GM23338 (cell line): ENCODE measurements around the gene EDAR. TPM values are rescaled to one million over a fixed set of nuclear protein-coding genes. Genes with fewer than 3 reads are reported as not detected.

ENCODE experiments used
- ATAC-seq: fragments of 200-7000 bp; cut with Tn5 transposase; 3 replicates; pipeline ENCODE4 v1.9.1; 2020
- DNase-seq: peaks from one replicate; pipeline ENCODE4 v3.0.0-alpha.2; 2015; ENCODE audit warnings: low spot score
- H2AFZ ChIP-seq: fragments of 200-600 bp; sonication (generic); 2 replicates; pipeline ENCODE4 v1.8.0; 2016; ENCODE audit warnings: antibody characterized with exemption, mild to moderate bottlenecking, moderate library complexity
- H3F3A ChIP-seq: fragments of 200-600 bp; sonication (generic); replicated peaks from 2 replicates; pipeline ENCODE4 v1.8.0; 2017; ENCODE audit warnings: antibody characterized with exemption, mixed run types, low read depth
- H3K27ac ChIP-seq: fragments of 200-600 bp; sonication (generic); 2 replicates; pipeline ENCODE4 v1.6.1; 2016; ENCODE audit warnings: low read depth
- H3K27me3 ChIP-seq: fragments of 200-600 bp; sonication (generic); 2 replicates; pipeline ENCODE4 v1.8.0; 2016; ENCODE audit warnings: mild to moderate bottlenecking, mixed run types, moderate library complexity; ENCODE audit not compliant: insufficient read depth
- H3K36me3 ChIP-seq: fragments of 200-600 bp; sonication (generic); 2 replicates; pipeline ENCODE4 v1.8.0; 2016; ENCODE audit warnings: mild to moderate bottlenecking; ENCODE audit not compliant: insufficient read depth
- H3K4me1 ChIP-seq: fragments of 200-600 bp; sonication (generic); 2 replicates; pipeline ENCODE4 v1.8.0; 2016; ENCODE audit warnings: mild to moderate bottlenecking, moderate library complexity; ENCODE audit not compliant: insufficient read depth
- H3K4me2 ChIP-seq: fragments of 200-600 bp; sonication (generic); 2 replicates; pipeline ENCODE4 v1.7.1; 2017; ENCODE audit warnings: mixed run types
- H3K4me3 ChIP-seq: fragments of 200-600 bp; sonication (generic); 2 replicates; pipeline ENCODE4 v1.6.1; 2016; ENCODE audit warnings: mixed run types
- H3K79me2 ChIP-seq: fragments of 200-600 bp; sonication (generic); replicated peaks from 2 replicates; pipeline ENCODE4 v1.8.0; 2017; ENCODE audit warnings: mild to moderate bottlenecking; ENCODE audit not compliant: insufficient read depth
- H3K9me2 ChIP-seq: fragments of 200-600 bp; sonication (generic); 2 replicates; pipeline ENCODE4 v1.8.0; 2017; ENCODE audit not compliant: insufficient read depth
- H4K20me1 ChIP-seq: fragments of 200-600 bp; sonication (generic); replicated peaks from 2 replicates; pipeline ENCODE4 v1.8.0; 2017; ENCODE audit warnings: mild to moderate bottlenecking; ENCODE audit not compliant: insufficient read depth
- H3K27ac Mint-ChIP-seq: 2 replicates; pipeline ENCODE4 v1.8.0; 2020; ENCODE audit warnings: inconsistent platforms, mild to moderate bottlenecking, moderate library complexity, mixed read lengths
- H3K27me3 Mint-ChIP-seq: 3 replicates; pipeline ENCODE4 v1.8.0; 2022; ENCODE audit warnings: low read depth, mild to moderate bottlenecking, moderate library complexity, mixed read lengths, inconsistent platforms; ENCODE audit not compliant: insufficient read depth, poor library complexity
- H3K36me3 Mint-ChIP-seq: 3 replicates; pipeline ENCODE4 v1.8.0; 2021; ENCODE audit warnings: low read depth, mild to moderate bottlenecking, inconsistent platforms, moderate library complexity, mixed read lengths
- H3K4me1 Mint-ChIP-seq: 3 replicates; pipeline ENCODE4 v1.8.0; 2020; ENCODE audit warnings: mild to moderate bottlenecking, inconsistent platforms, mixed read lengths
- H3K4me3 Mint-ChIP-seq: 3 replicates; pipeline ENCODE4 v1.8.0; 2021; ENCODE audit warnings: moderate library complexity, mild to moderate bottlenecking, inconsistent platforms, mixed read lengths
- H3K9me3 Mint-ChIP-seq: 3 replicates; pipeline ENCODE4 v1.8.0; 2020; ENCODE audit warnings: moderate library complexity, mild to moderate bottlenecking, inconsistent platforms, mixed read lengths
- CREB1 ChIP-seq: fragments of 250-450 bp; sonication (Bioruptor Pico); IDR thresholded peaks from 2 replicates; pipeline ENCODE4 v1.5.0; 2020; ENCODE audit warnings: low read depth, mild to moderate bottlenecking, moderate library complexity
- CTCF ChIP-seq, 2 experiments: fragments of 200-600 bp in 1 of 2; sonication (generic) in 1 of 2; conservative IDR thresholded peaks; 2 replicates each; pipeline versions ENCODE4 v1.5.1 to v1.6.1; 2016 to 2017; ENCODE audit warnings: antibody characterized with exemption in 2 of 2, low read depth in 2 of 2, mild to moderate bottlenecking in 2 of 2, moderate library complexity in 1 of 2
- EZH2phosphoT487 ChIP-seq: fragments of 200-600 bp; sonication (generic); IDR thresholded peaks from one replicate; pipeline ENCODE4 v1.8.1; 2018; ENCODE audit warnings: antibody characterized with exemption; ENCODE audit not compliant: unreplicated experiment
- ZNF331 ChIP-seq: fragments of 250-450 bp; sonication (Bioruptor Pico); IDR thresholded peaks from 2 replicates; pipeline ENCODE4 v1.5.0; 2020; ENCODE audit warnings: low read depth, mild to moderate bottlenecking, moderate library complexity
- polyA plus RNA-seq: library from polyadenylated mRNA; unstranded; fragments of >200 nt; fragmentation: Nextera tagmentation; extraction: Ambion mirVana; gene quantifications from 2 replicates; pipeline ENCODE4 v1.2.1, GENCODE V29; 2016
- total RNA-seq: library from RNA; depleted of rRNA; stranded (reverse); fragments of >200 nt; shearing (Covaris generic); gene quantifications from 2 replicates; pipeline ENCODE4 v1.2.3, GENCODE V29; 2014
- TF ChIP-seq, protein P1 (sequence below): IDR thresholded peaks from one replicate; pipeline ENCODE4 v1.6.1; 2018; ENCODE audit warnings: antibody characterized with exemption; ENCODE audit not compliant: unreplicated experiment

The EDAR gene
- total and polyA plus RNA-seq, 2 experiments from 2014 or later, result not detected

DNA sequence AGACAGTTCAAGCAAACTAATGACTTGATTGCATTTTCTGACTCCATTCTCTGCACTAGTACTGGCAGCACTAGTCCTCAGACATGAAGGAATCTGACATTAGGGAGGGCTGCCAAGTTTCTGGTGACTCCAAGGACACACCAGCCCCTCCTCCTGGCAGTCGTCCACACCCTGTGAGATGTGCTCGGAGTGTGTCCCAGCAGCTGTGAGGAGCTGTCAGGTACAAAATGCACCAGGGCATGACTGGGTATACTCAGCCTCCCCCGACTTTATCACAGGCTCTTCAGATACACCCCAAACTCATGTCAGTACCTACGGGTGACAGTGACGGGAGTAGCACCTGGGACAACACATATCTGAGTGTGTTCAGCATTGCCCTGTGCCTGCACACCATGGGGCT is 43.1 kb downstream of the EDAR start:
- Histone ChIP-seq H2AFZ (no peak overlapping the region), H3K36me3 (no peaks in the 10 kb centered on the region), H3K4me1 (no peaks in the 10 kb centered on the region), H3K4me2 (no peak overlapping the region), H3K27me3 (no peaks in the 10 kb centered on the region), H3K4me3 (no peak overlapping the region), H4K20me1 (no peaks in the 10 kb centered on the region), H3K79me2 (no peaks in the 10 kb centered on the region), H3K9me2 (no peaks in the 10 kb centered on the region), H3K27ac (no peak overlapping the region), H3F3A (no peaks in the 10 kb centered on the region)
- H3K36me3 Mint-ChIP-seq, result peaks cover 19% of the 10 kb centered on the region
- H3K4me1 Mint-ChIP-seq, result no peaks in the 10 kb centered on the region
- ATAC-seq (no peak), DNase-seq (no peak)
- no peak for TF ChIP-seq CREB1 (CRISPR knock-in tag)
- TF ChIP-seq, protein P1, sequence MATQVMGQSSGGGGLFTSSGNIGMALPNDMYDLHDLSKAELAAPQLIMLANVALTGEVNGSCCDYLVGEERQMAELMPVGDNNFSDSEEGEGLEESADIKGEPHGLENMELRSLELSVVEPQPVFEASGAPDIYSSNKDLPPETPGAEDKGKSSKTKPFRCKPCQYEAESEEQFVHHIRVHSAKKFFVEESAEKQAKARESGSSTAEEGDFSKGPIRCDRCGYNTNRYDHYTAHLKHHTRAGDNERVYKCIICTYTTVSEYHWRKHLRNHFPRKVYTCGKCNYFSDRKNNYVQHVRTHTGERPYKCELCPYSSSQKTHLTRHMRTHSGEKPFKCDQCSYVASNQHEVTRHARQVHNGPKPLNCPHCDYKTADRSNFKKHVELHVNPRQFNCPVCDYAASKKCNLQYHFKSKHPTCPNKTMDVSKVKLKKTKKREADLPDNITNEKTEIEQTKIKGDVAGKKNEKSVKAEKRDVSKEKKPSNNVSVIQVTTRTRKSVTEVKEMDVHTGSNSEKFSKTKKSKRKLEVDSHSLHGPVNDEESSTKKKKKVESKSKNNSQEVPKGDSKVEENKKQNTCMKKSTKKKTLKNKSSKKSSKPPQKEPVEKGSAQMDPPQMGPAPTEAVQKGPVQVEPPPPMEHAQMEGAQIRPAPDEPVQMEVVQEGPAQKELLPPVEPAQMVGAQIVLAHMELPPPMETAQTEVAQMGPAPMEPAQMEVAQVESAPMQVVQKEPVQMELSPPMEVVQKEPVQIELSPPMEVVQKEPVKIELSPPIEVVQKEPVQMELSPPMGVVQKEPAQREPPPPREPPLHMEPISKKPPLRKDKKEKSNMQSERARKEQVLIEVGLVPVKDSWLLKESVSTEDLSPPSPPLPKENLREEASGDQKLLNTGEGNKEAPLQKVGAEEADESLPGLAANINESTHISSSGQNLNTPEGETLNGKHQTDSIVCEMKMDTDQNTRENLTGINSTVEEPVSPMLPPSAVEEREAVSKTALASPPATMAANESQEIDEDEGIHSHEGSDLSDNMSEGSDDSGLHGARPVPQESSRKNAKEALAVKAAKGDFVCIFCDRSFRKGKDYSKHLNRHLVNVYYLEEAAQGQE, result no peak
- TF ChIP-seq CTCF (conservative IDR thresholded peaks at IDR 0.05; ENCODE audit: low read depth in 2 of 2), result no peak
- no peak for TF ChIP-seq EZH2phosphoT487
- H3K27me3 Mint-ChIP-seq, result peaks cover 4% of the 10 kb centered on the region
- no peak overlapping the region for H3K4me3 Mint-ChIP-seq
- no peak overlapping the region for H3K27ac Mint-ChIP-seq
- H3K9me3 Mint-ChIP-seq, result peaks cover 35% of the 10 kb centered on the region

GRCh38 chr2:108944601-108945331 is 44.3 kb downstream of the EDAR start:
- ATAC-seq, result peak; percentile 95
- Histone ChIP-seq H3K36me3 (no peaks in the 10 kb centered on the region), H3K4me1 (no peaks in the 10 kb centered on the region), H3K4me2 (no peak overlapping the region), H3K27me3 (no peaks in the 10 kb centered on the region), H3K27ac (no peak overlapping the region), H4K20me1 (no peaks in the 10 kb centered on the region), H3F3A (no peaks in the 10 kb centered on the region), H3K4me3 (no peak overlapping the region), H3K9me2 (no peaks in the 10 kb centered on the region), H3K79me2 (no peaks in the 10 kb centered on the region), H2AFZ (no peak overlapping the region)
- DNase-seq, result peak; percentile 69
- H3K4me3 Mint-ChIP-seq, result no peak overlapping the region
- peaks cover 35% of the 10 kb centered on the region for H3K9me3 Mint-ChIP-seq
- peaks cover 19% of the 10 kb centered on the region for H3K36me3 Mint-ChIP-seq
- H3K27ac Mint-ChIP-seq, result no peak overlapping the region
- TF ChIP-seq ZNF331 (CRISPR knock-in tag) (no peak), CTCF (conservative IDR thresholded peaks at IDR 0.05; ENCODE audit: low read depth in 2 of 2) (peak in 1 of 2 experiments; percentile 44; a peak in 3 of 4 replicates)
- H3K27me3 Mint-ChIP-seq, result peaks cover 4% of the 10 kb centered on the region
- H3K4me1 Mint-ChIP-seq, result no peaks in the 10 kb centered on the region
